Lower leg skin (tissue), 3 donors: Measurements from ENCODE around the gene TNFSF15.

Experiments
- CTCF ChIP-seq, 3 donors: fragments of 450-650 bp; IDR thresholded peaks; one replicate each; pipeline ENCODE4 v1.5.1; 2016; ENCODE audit warnings: antibody characterized with exemption in 3 of 3, mild to moderate bottlenecking in 3 of 3, moderate library complexity in 2 of 3
- POLR2A ChIP-seq, 2 donors: fragments of 450-650 bp; IDR thresholded peaks; one replicate each; pipeline ENCODE4 v1.6.1; 2016 to 2017; ENCODE audit warnings: antibody characterized with exemption in 2 of 2, mild to moderate bottlenecking in 1 of 2, moderate library complexity in 1 of 2

DNA sequence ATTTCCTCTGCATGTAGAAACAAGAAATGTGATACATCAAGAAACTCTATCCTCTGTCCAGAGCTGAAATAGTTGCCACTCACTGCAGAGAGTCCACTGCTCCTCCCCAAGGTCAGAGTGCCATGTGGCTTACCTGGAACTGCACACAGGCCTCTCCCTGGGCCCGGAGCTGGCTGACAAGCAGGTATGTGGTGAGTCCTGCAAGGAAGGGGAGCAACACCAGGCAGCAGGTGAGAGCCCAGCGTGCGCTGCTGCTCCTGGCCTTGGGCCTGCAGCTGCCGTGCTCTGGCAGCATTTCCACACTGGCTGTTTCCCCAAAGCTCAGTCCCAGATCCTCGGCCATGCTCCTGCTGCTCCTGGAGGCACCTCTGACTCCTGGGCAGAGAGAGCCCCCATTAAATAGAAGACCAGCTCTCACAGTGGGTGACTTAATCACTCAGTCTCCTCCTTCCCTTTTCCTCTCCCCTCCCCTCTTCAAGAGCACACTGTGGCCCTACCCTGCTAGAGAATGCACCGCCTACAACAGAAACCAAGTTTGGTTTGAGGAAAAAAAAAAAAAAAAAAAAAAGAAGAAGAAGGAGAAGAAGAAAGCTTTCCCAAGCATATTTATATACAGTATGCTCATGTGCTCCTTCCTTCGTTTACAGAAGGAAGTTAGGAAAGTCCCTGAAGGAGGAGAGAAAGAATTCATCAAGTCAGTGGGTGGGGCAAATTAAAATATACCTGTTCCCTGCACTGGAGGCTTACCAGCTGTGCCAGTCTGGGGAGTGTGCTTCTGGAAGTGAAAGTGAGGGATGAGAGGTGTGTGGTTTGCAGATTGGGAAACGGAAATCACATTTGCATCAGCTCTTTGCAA is at the start of gene TNFSF15:
- TF ChIP-seq CTCF (IDR thresholded peaks at IDR 0.05) (no peak), POLR2A (IDR thresholded peaks at IDR 0.05) (no peak)
